ENCODE data around the gene PIK3AP1. TPM values are rescaled to one million over a fixed set of nuclear protein-coding genes. Genes with fewer than 3 reads are reported as not detected.

Gene PIK3AP1
- total RNA-seq, 1 donor from 2014 or later: 3.8 TPM

GRCh38 chr10:96573036-96573435 lies 147.3 kb downstream of the PIK3AP1 start:
- no peak overlapping the region for H3K27ac Mint-ChIP-seq
- H3K4me1 ChIP-seq: no peaks in the 10 kb centered on the region
- H3K9ac ChIP-seq: no peak overlapping the region
- no peaks in the 10 kb centered on the region for H3K27me3 Mint-ChIP-seq (ENCODE audit: insufficient read depth, low read depth)
- no peak for DNase-seq (ENCODE audit: low spot score)
- H3K9me3 Mint-ChIP-seq: peaks cover 2% of the 10 kb centered on the region
- peaks cover 100% of the 10 kb centered on the region for H3K79me2 ChIP-seq (ENCODE audit: low read depth)
- H4K20me1 ChIP-seq (ENCODE audit: low read depth): peaks cover 52% of the 10 kb centered on the region
- no peaks in the 10 kb centered on the region for H3K27me3 ChIP-seq
- H3F3A ChIP-seq (ENCODE audit: low read depth): no peaks in the 10 kb centered on the region
- peaks cover 50% of the 10 kb centered on the region for H3K36me3 Mint-ChIP-seq
- H3K36me3 ChIP-seq: peaks cover 14% of the 10 kb centered on the region
- H3K4me3 ChIP-seq: no peak overlapping the region
- H3K4me2 ChIP-seq: no peak overlapping the region
- no peaks in the 10 kb centered on the region for H3K4me1 Mint-ChIP-seq
- H3K9me3 ChIP-seq (ENCODE audit: low read depth): no peaks in the 10 kb centered on the region
- H3K27ac ChIP-seq: no peak overlapping the region
- no peak overlapping the region for H3K4me3 Mint-ChIP-seq
- H2AFZ ChIP-seq (replicated peaks): no peak overlapping the region
- no peak for TF ChIP-seq EZH2 (IDR thresholded peaks at IDR 0.05)
- no peak for TF ChIP-seq CTCF (IDR thresholded peaks at IDR 0.05)
- TF ChIP-seq EZH2phosphoT487 (IDR thresholded peaks at IDR 0.05): no peak

GRCh38 chr10:96570983-96571964 lies 149.0 kb downstream of the PIK3AP1 start:
- H3K27ac Mint-ChIP-seq: no peak overlapping the region
- H3K9me3 Mint-ChIP-seq: peaks cover 2% of the 10 kb centered on the region
- Histone ChIP-seq H3K79me2 (ENCODE audit: low read depth) (peaks cover 99% of the 10 kb centered on the region), H2AFZ (replicated peaks) (no peak overlapping the region), H3F3A (ENCODE audit: low read depth) (no peaks in the 10 kb centered on the region), H3K9me3 (ENCODE audit: low read depth) (no peaks in the 10 kb centered on the region), H3K4me2 (no peak overlapping the region), H4K20me1 (ENCODE audit: low read depth) (peaks cover 44% of the 10 kb centered on the region), H3K27ac (no peak overlapping the region), H3K4me1 (no peaks in the 10 kb centered on the region), H3K27me3 (no peaks in the 10 kb centered on the region), H3K36me3 (peaks cover 11% of the 10 kb centered on the region), H3K4me3 (no peak overlapping the region), H3K9ac (no peak overlapping the region)
- no peaks in the 10 kb centered on the region for H3K27me3 Mint-ChIP-seq (ENCODE audit: insufficient read depth, low read depth)
- H3K36me3 Mint-ChIP-seq: peaks cover 51% of the 10 kb centered on the region
- no peak for TF ChIP-seq EZH2phosphoT487 (IDR thresholded peaks at IDR 0.05)
- TF ChIP-seq EZH2 (IDR thresholded peaks at IDR 0.05): no peak
- TF ChIP-seq CTCF (IDR thresholded peaks at IDR 0.05): no peak
- DNase-seq (ENCODE audit: low spot score): no peak
- peaks cover 3% of the 10 kb centered on the region for H3K4me1 Mint-ChIP-seq
- no peak overlapping the region for H3K4me3 Mint-ChIP-seq

GRCh38 chr10:96570511-96570910 lies 149.8 kb downstream of the PIK3AP1 start:
- Histone ChIP-seq H2AFZ (replicated peaks) (no peak overlapping the region), H3K79me2 (ENCODE audit: low read depth) (peaks cover 98% of the 10 kb centered on the region), H3K9ac (no peak overlapping the region), H3F3A (ENCODE audit: low read depth) (no peaks in the 10 kb centered on the region), H3K27ac (no peak overlapping the region), H4K20me1 (ENCODE audit: low read depth) (peaks cover 45% of the 10 kb centered on the region), H3K9me3 (ENCODE audit: low read depth) (no peaks in the 10 kb centered on the region), H3K4me3 (no peak overlapping the region), H3K27me3 (no peaks in the 10 kb centered on the region), H3K4me2 (no peak overlapping the region), H3K36me3 (peaks cover 11% of the 10 kb centered on the region), H3K4me1 (no peaks in the 10 kb centered on the region)
- Mint-ChIP-seq H3K27me3 (ENCODE audit: insufficient read depth, low read depth) (no peaks in the 10 kb centered on the region), H3K36me3 (peaks cover 49% of the 10 kb centered on the region), H3K4me3 (no peak overlapping the region), H3K27ac (no peak overlapping the region), H3K4me1 (peaks cover 3% of the 10 kb centered on the region), H3K9me3 (peaks cover 2% of the 10 kb centered on the region)
- TF ChIP-seq EZH2 (IDR thresholded peaks at IDR 0.05): no peak
- no peak for TF ChIP-seq CTCF (IDR thresholded peaks at IDR 0.05)
- no peak for TF ChIP-seq EZH2phosphoT487 (IDR thresholded peaks at IDR 0.05)
- no peak for DNase-seq (ENCODE audit: low spot score)
